ENCODE measurements around the gene ZFR. TPM values are rescaled to one million over a fixed set of nuclear protein-coding genes. Genes with fewer than 3 reads are reported as not detected.

Gene ZFR
- polyA plus RNA-seq, 1 of the 3 experiments (the other 2 are of a cell fraction), result 24.6 TPM

GRCh38 chr5:32445831-32446614 is 1.5 kb upstream of the ZFR start:
- Histone ChIP-seq H3F3A (replicated peaks; ENCODE audit: insufficient read depth) (peaks cover 14% of the 10 kb centered on the region), H3K9me2 (no peaks in the 10 kb centered on the region), H3K4me2 (no peak overlapping the region), H4K20me1 (ENCODE audit: insufficient read depth) (peaks cover 25% of the 10 kb centered on the region), H3K27me3 (ENCODE audit: insufficient read depth) (no peaks in the 10 kb centered on the region), H3K4me3 (ENCODE audit: low read depth in 2 of 2, low read length in 1 of 2) (no peak overlapping the region), H3K4me1 (ENCODE audit: control insufficient read depth in 1 of 2, insufficient read depth in 2 of 2, low read depth in 1 of 2, low read length in 1 of 2) (peaks cover 7 to 14% of the 10 kb centered on the region in 2 experiments; a peak in 3 of 4 replicates), H3K9me3 (no peaks in the 10 kb centered on the region), H2AFZ (ENCODE audit: low read depth) (no peak overlapping the region), H3K36me3 (replicated peaks in 1 of 2; ENCODE audit: control insufficient read depth in 1 of 2, insufficient read depth in 2 of 2, low read length in 1 of 2) (peaks cover 0 to 15% of the 10 kb centered on the region in 2 experiments), H3K79me2 (ENCODE audit: insufficient read depth) (peaks cover 39% of the 10 kb centered on the region), H3K9ac (no peak overlapping the region), H3K27ac (ENCODE audit: low read depth in 2 of 2, low read length in 1 of 2) (no peak overlapping the region)
- ChIA-PET POLR2A (interaction anchor here (1.3 kb wide), 1 partner anchor 914 kb away, joined by 3 read pairs; the partner anchor contains the start of genes C5orf22 and DROSHA), CTCF (interaction anchor here (1.0 kb wide), 1 partner anchor 116 kb away, joined by 3 read pairs; no protein-coding TSS in a partner anchor)
- DNase-seq, result no peak
- TF ChIP-seq REST (IDR thresholded peaks at IDR 0.05; ENCODE audit: low read depth, low read length) (no peak), MEF2A (IDR thresholded peaks at IDR 0.05; ENCODE audit: borderline replicate concordance, low read depth) (no peak), TCF12 (IDR thresholded peaks at IDR 0.05) (no peak), USF2 (IDR thresholded peaks at IDR 0.05; ENCODE audit: borderline replicate concordance, low read depth, low read length) (no peak), NFIC (IDR thresholded peaks at IDR 0.05; ENCODE audit: borderline replicate concordance) (no peak), TEAD4 (IDR thresholded peaks at IDR 0.05; ENCODE audit: borderline replicate concordance, insufficient read depth) (no peak), ELF1 (IDR thresholded peaks at IDR 0.05) (no peak), CHD2 (IDR thresholded peaks at IDR 0.05; ENCODE audit: low read length, partially characterized antibody) (no peak), POLR2AphosphoS5 (IDR thresholded peaks at IDR 0.05; ENCODE audit: low read depth, low read length) (no peak)
- 93% methylated on average over 23 of the region's 23 CpGs for WGBS (ENCODE audit: low lambda C conversion rate)

- Histone ChIP-seq H3K79me2 (ENCODE audit: insufficient read depth) (peaks cover 46% of the 10 kb centered on the region), H3K9me2 (no peaks in the 10 kb centered on the region), H3K4me3 (ENCODE audit: low read depth in 2 of 2, low read length in 1 of 2) (peak overlapping the region; percentile 72 to 86; a peak in 1 of 4 replicates), H3F3A (replicated peaks; ENCODE audit: insufficient read depth) (peaks cover 14% of the 10 kb centered on the region), H3K9me3 (no peaks in the 10 kb centered on the region), H3K4me1 (ENCODE audit: control insufficient read depth in 1 of 2, insufficient read depth in 2 of 2, low read depth in 1 of 2, low read length in 1 of 2) (peaks cover 7 to 14% of the 10 kb centered on the region in 2 experiments; a peak in 3 of 4 replicates), H3K9ac (no peak overlapping the region), H4K20me1 (ENCODE audit: insufficient read depth) (peaks cover 32% of the 10 kb centered on the region), H3K4me2 (peak overlapping the region; percentile 74), H3K27me3 (ENCODE audit: insufficient read depth) (no peaks in the 10 kb centered on the region), H3K36me3 (replicated peaks in 1 of 2; ENCODE audit: control insufficient read depth in 1 of 2, insufficient read depth in 2 of 2, low read length in 1 of 2) (peaks cover 0 to 18% of the 10 kb centered on the region in 2 experiments), H2AFZ (ENCODE audit: low read depth) (peak overlapping the region; percentile 92; the same call in 1 of the 2 replicates), H3K27ac (ENCODE audit: low read depth in 2 of 2, low read length in 1 of 2) (no peak overlapping the region)
- 90% methylated on average over 10 of the region's 10 CpGs for WGBS (ENCODE audit: low lambda C conversion rate)
- TF ChIP-seq EZH2phosphoT487 (IDR thresholded peaks at IDR 0.05; ENCODE audit: borderline replicate concordance, low read depth), result no peak
- no peak for TF ChIP-seq RFX5 (IDR thresholded peaks at IDR 0.05; ENCODE audit: low read length)
- no peak for TF ChIP-seq MEF2A (IDR thresholded peaks at IDR 0.05; ENCODE audit: borderline replicate concordance, low read depth)
- no peak for TF ChIP-seq TCF12 (IDR thresholded peaks at IDR 0.05)
- no peak for TF ChIP-seq GABPA (IDR thresholded peaks at IDR 0.05; ENCODE audit: low read depth)
- TF ChIP-seq TEAD4 (IDR thresholded peaks at IDR 0.05; ENCODE audit: borderline replicate concordance, insufficient read depth), result no peak
- no peak for TF ChIP-seq JUND (IDR thresholded peaks at IDR 0.05)
- ChIA-PET CTCF (interaction anchor here (0.6 to 1.3 kb wide), 5 partner anchors 28 to 255 kb away, joined by 3 to 4 read pairs (median 3); no protein-coding TSS in a partner anchor), POLR2A (interaction anchor here (1.3 kb wide), 1 partner anchor 913 kb away, joined by 3 read pairs; the partner anchor contains the start of genes C5orf22 and DROSHA)
- peak; percentile 31 for DNase-seq
Observed at GRCh38 chr5:32445287-32445758, 783 bp upstream of the ZFR start.
